Pancreas (tissue), 10 donors: Measurements from ENCODE around the gene OTOG. TPM values are rescaled to one million over a fixed set of nuclear protein-coding genes. Genes with fewer than 3 reads are reported as not detected.

Experiments used
- ATAC-seq, 4 donors: fragments of 200-7000 bp; cut with Tn5 transposase; one replicate each; pipeline versions ENCODE4 v1.8.0 to v1.9.1; 2020; ENCODE audit warnings: mild to moderate bottlenecking in 4 of 4, moderate library complexity in 4 of 4
- DNase-seq, 6 donors: peaks; one replicate each; pipeline ENCODE4 v3.0.0-alpha.2; 2020
- FAIRE-seq: peaks from 2 replicates; lab custom pipeline; 2012; peaks lifted over from hg19 to GRCh38; lab: Jason Lieb, UNC
- H3K27ac ChIP-seq, 4 donors: fragments of 200-600 bp; sonication (generic); 1 replicate in 3 of 4; 2 replicates in 1 of 4; pipeline versions ENCODE4 v1.5.0 to v1.8.0; 2020
- H3K27me3 ChIP-seq, 4 donors: fragments of 200-600 bp; one replicate each; pipeline ENCODE4 v1.8.0; 2021
- H3K36me3 ChIP-seq, 3 donors: fragments of 200-600 bp; sonication (generic) in 1 of 3; one replicate each; pipeline versions ENCODE4 v1.5.0 to v1.8.0; 2020 to 2021
- H3K4me1 ChIP-seq, 3 donors: fragments of 200-600 bp; one replicate each; pipeline ENCODE4 v1.8.0; 2021
- H3K4me3 ChIP-seq, 4 donors: fragments of 200-600 bp; sonication (generic) in 2 of 4; one replicate each; pipeline versions ENCODE4 v1.5.0 to v1.8.0; 2020 to 2021
- H3K9me3 ChIP-seq, 4 donors: fragments of 200-600 bp; one replicate each; pipeline ENCODE4 v1.8.0; 2021
- WGBS, 2 donors: extraction: QIAGEN DNeasy Blood & Tissue Kit; methylation state at CpG; one replicate each; pipeline ENCODE4 v1.1.7; 2013; 5-methylcytosine and 5-hydroxymethylcytosine counted together
- intact Hi-C, 3 donors: fragments of 100-400 bp; cut with DNase I; formaldehyde crosslinking; loops; one replicate each; pipeline versions ENCODE4 v1.11.1 to v1.14.2; 2022
- polyA plus RNA-seq, 2 donors: library from polyadenylated mRNA; stranded (reverse); fragments of 200-250 nt; gene quantifications; one replicate each; pipeline ENCODE4 v1.2.3, GENCODE V29; 2013
- total RNA-seq, 6 donors: library from RNA; stranded (reverse); fragmentation: NEBNext Ultra II Directional in 4 of 6; extraction: Animal tissue kit (Norgen Biotek cat#: 25700) in 4 of 6; gene quantifications; one replicate each; pipeline versions ENCODE4 v1.2.1 to v1.2.4, GENCODE V29; 2021 to 2023
- TF ChIP-seq, protein P1 (sequence below), 4 donors: fragments of 200-600 bp; sonication (generic) in 3 of 4; IDR thresholded peaks; one replicate each; pipeline versions ENCODE4 v1.5.0 to v1.8.0; 2021; ENCODE audit warnings: antibody characterized with exemption in 4 of 4
- donor health status: healthy with polysubstance abuse.
- donor health status: DM: no; HTN: no; CAD: no; lungs with moderate emphysema.
- donor health status: DM: no; HTN: no; CAD: no.
- donor health status: control.
- donor health status: control.
- donor health status: Bipolar disorder and iron deficiency.
- donor health status: DM: yes; HTN: yes; CAD: no.
- donor health status: DM: no; HTN: no; CAD: no.
- donor health status: DM: no; HTN: no; CAD: no.
- donor health status: DM: yes; HTN: yes; CAD: no.

Gene OTOG
- total and polyA plus RNA-seq, 8 donors, result not detected

DNA sequence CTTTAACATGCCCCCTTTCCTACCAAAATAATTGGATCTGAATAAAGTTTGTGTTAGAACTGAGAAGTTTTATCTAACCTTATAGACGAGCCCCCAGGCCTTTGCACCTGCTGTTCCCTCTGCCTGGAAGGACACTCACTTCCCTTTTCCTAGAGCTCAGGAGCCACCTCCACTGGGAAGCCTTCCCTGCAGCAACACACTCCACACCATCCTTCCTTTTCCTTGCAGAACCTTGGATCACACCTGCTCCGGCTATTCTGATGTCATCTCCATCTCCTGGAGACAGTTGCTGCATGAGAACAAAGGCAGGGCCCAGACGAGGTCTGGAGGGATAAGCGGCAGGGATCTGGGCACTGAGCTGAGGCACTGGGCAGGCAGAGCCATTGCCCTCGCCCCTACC lies 149.7 kb downstream of the OTOG start:
- TF ChIP-seq, protein P1, sequence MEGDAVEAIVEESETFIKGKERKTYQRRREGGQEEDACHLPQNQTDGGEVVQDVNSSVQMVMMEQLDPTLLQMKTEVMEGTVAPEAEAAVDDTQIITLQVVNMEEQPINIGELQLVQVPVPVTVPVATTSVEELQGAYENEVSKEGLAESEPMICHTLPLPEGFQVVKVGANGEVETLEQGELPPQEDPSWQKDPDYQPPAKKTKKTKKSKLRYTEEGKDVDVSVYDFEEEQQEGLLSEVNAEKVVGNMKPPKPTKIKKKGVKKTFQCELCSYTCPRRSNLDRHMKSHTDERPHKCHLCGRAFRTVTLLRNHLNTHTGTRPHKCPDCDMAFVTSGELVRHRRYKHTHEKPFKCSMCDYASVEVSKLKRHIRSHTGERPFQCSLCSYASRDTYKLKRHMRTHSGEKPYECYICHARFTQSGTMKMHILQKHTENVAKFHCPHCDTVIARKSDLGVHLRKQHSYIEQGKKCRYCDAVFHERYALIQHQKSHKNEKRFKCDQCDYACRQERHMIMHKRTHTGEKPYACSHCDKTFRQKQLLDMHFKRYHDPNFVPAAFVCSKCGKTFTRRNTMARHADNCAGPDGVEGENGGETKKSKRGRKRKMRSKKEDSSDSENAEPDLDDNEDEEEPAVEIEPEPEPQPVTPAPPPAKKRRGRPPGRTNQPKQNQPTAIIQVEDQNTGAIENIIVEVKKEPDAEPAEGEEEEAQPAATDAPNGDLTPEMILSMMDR (IDR thresholded peaks at IDR 0.05), result no peak
- no peaks in the 10 kb centered on the region for H3K9me3 ChIP-seq
- H3K36me3 ChIP-seq, result no peaks in the 10 kb centered on the region
- FAIRE-seq, result no peak
- intact Hi-C loops, result no loop called here
- no peak for ATAC-seq
- H3K27me3 ChIP-seq, result peaks cover 0 to 8% (median 0%) of the 10 kb centered on the region in 4 donors
- H3K4me3 ChIP-seq, result no peak overlapping the region
- DNase-seq, result no peak
- H3K4me1 ChIP-seq, result no peaks in the 10 kb centered on the region
- WGBS, 2 donors, result 78 to 84% methylated on average over 5 of the region's 5 CpGs
- no peak overlapping the region for H3K27ac ChIP-seq

Other genes with a start within 250 kb of the OTOG start
- gene NCR3LG1, start 195.5 kb upstream of the OTOG start, total RNA-seq, result 1 to 10 TPM in 4 of 6 donors, under 1 TPM in 2; 0.83 to 1.6 (median 1.1) TPM
- under 1 TPM; 0.42 to 0.85 TPM for gene NCR3LG1, start 195.5 kb upstream of the OTOG start, polyA plus RNA-seq
- gene KCNJ11, start 158.6 kb upstream of the OTOG start, total RNA-seq, result 10 to 100 TPM in 4 of 6 donors, 1 to 10 TPM in 2; 5.0 to 12.4 (median 11.1) TPM
- gene KCNJ11, start 158.6 kb upstream of the OTOG start, polyA plus RNA-seq, result 10 to 100 TPM in 1 of 2 donors, 1 to 10 TPM in 1; 9.9 to 17.7 TPM
- 10 to 100 TPM; 14.9 to 77.3 (median 38.4) TPM for gene ABCC8, start 70.4 kb upstream of the OTOG start, total RNA-seq
- 100 to 1,000 TPM; 196 to 917 TPM for gene ABCC8, start 70.4 kb upstream of the OTOG start, polyA plus RNA-seq
- 1 to 10 TPM; 3.5 to 9.8 (median 7.6) TPM for gene USH1C, start 2.8 kb upstream of the OTOG start, total RNA-seq
- 10 to 100 TPM; 10.1 to 44.3 TPM for gene USH1C, start 2.8 kb upstream of the OTOG start, polyA plus RNA-seq
- gene MYOD1, start 172.3 kb downstream of the OTOG start, total RNA-seq, result not detected
- gene MYOD1, start 172.3 kb downstream of the OTOG start, polyA plus RNA-seq, result not detected
- under 1 TPM; 0.05 to 0.61 (median 0.18) TPM for gene KCNC1, start 187.5 kb downstream of the OTOG start, total RNA-seq
- gene KCNC1, start 187.5 kb downstream of the OTOG start, polyA plus RNA-seq, result under 1 TPM; 0.49 to 0.82 TPM